GM21367 (cell line): ENCODE measurements around the gene RPS3.
"Not testable (repeated sequence)": the region's sequence is repeated elsewhere in the genome, so short reads cannot be mapped to it uniquely, and the experiment has no call there.

ENCODE experiments used
- ATAC-seq: cut with Tn5 transposase; IDR thresholded peaks from one replicate; pipeline ENCODE4 v1.9.1; 2021; ENCODE audit not compliant: unreplicated experiment

Gene RPS3

DNA sequence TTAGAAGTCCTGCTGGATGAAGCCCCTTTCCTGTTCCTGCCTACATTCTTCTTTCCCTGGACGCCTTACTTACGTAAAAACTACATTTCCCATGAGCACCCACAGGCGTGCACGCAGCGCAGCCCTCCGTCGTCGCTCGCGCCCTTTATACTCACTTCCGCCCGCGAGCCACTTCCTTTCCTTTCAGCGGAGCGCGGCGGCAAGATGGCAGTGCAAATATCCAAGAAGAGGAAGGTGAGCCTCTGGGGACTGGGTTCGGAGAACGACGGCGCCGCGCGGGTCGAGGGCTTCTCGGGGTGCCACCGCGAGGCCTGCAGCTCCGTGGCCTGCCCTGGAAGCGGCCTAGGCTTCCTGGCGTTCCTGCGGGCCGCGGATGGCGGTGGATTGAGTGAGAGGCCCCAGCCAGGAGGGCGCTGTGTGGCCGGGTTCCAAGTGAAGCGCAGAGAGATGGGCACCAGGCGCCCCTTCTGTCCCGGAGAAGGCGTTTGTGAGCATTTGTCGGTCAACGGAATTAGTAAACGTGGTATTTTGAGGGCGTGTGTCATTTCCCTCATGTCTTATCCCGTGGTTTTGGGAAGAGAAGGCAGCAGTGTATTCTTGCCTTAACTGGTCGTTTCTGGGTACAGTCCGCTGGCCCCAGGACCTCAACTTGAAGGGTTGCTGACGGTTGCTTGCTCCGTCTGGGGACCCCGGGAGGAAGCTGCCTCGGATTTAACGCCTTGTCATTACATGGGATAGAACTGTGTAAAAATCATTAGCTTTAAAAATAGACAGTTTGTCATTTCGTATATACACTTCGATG is at the start of gene RPS3:
Gene RPS3 (plus strand): TSS at position 175 of the 802 bp plus-strand sequence. CDS start 30 bp downstream, at position 205.
- peak; percentile 88 for ATAC-seq

DNA sequence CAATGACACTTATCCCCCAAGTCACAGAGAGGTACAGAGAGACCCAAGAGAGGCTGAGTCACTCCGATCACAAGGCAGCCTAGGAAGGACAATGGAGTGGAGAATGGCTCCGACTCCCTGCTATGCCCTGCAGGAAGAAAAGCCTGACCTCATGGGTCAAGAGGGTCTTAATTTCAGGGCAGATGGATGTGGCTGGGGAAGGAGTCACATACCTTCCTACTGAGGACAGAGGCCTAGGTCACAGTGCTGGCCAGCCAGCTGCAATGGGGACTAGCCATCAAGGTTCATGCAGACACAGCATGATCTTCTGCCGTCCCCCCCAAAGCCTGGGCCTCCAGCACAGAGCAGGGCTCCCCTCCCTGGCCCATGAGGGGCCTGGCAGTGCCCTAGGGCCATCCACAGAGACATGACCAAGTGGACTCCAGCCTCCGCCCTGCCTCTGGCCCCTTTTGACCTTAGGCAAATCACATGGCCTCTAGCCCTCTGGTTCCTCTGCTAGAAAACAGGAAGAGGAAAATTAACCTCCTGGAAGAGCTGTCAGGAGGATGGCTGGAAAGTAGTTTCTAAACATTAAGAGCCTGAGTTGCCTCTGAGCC is 49.7 kb upstream of the RPS3 start:
- no peak for ATAC-seq

- no peak for ATAC-seq
Measured at GRCh38 chr11:75350122-75350742, 49.1 kb upstream of the RPS3 start.

GRCh38 chr11:75350743-75351540 is 48.4 kb upstream of the RPS3 start:
- no peak for ATAC-seq

GRCh38 chr11:75351541-75351790 is 47.9 kb upstream of the RPS3 start, which contains the start of gene ARRB1:
Gene ARRB1 (minus strand): TSS chr11:75351661. CDS start chr11:75351607, 54 bp downstream.
- ATAC-seq: no peak

- no peak for ATAC-seq
Measured at GRCh38 chr11:75351791-75352587, 47.3 kb upstream of the RPS3 start.

GRCh38 chr11:75352588-75353206 is 46.6 kb upstream of the RPS3 start:
- no peak for ATAC-seq

DNA sequence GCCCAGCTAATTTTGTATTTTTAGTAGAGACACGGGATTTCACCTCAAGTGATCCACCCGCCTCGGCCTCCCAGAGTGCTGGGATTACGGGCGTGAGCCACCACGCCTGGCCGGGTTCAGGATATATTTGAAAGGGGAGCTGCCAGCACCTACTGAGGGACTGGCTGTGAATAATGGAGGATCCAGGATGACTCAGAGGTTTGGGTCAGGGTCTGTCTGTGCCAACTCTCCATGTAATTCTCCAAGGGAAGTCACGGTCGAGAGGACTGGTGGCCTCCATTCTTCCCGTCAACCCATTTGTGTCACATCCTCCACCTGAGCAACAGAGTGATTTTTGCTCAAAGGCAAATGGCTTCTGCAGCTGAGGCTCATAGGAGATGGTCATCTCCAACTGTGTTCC is 44.3 kb upstream of the RPS3 start:
- no peak for ATAC-seq

GRCh38 chr11:75356613-75357012 is 42.7 kb upstream of the RPS3 start:
- ATAC-seq: no peak

GRCh38 chr11:75362285-75362684 is 37.0 kb upstream of the RPS3 start:
- not testable (repeated sequence) for ATAC-seq

DNA sequence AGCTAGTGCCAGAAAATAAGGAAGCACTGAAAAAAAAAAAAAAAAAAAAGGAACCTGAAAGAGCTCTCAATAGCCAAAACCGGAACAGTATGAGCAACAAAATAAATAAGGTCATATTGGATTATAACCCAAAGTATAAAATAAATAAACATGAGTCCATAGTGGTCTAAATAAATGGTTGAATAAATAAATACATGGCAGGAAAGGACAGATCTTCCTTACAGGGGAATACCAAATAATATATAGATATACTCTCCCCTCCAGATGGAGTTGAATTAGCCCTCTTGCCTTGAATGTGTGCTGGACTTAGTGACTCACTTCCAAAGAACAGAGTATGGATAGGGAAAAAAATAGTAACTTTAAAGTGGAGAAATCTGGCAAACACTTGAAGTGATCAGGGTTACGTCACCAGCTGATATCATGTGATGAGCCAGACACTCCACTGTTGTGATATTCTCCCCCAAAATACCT is 33.6 kb upstream of the RPS3 start:
- ATAC-seq: no peak

DNA sequence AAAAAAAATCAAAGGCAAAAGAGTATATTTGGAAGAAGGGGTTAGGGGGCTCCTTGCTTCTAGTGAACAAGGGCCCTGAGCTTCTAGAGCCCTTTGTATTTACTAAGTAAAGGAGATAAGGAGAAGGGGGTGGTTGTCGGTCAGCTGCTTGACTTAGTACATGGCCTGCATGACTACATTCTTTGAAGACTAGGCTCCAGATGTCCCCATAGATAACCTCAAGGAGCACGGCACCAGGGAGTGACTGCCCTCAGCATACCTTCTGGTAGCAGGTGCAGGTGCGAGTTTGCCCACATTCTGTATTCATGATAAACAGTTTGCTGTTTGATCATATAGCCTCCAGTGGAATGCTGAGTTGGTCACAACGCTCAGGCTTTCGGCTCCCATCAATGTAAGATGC is 32.5 kb upstream of the RPS3 start:
- not testable (repeated sequence) for ATAC-seq

GRCh38 chr11:75369560-75370255 is 29.6 kb upstream of the RPS3 start:
- no peak for ATAC-seq

- no peak for ATAC-seq
Measured at GRCh38 chr11:75371949-75372876, 27.1 kb upstream of the RPS3 start.

DNA sequence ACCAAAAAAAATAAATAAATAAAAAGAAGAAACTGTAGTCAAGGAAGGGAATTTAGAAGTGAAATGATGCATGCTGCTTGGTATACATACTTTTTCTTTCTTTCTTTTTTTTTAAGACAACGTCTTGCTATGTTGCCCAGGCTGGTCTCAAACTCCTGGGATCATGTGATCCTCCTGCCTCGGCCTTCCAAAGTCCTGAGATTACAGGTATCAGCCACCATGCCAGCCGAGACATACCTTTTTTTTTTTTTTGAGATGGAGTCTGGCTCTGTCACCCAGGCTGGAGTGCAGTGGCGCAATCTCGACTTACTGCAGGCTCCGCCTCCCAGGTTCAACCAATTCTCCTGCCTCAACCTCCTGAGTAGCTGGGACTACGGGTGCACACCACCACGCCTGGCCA is 26.1 kb upstream of the RPS3 start:
- ATAC-seq: no peak

DNA sequence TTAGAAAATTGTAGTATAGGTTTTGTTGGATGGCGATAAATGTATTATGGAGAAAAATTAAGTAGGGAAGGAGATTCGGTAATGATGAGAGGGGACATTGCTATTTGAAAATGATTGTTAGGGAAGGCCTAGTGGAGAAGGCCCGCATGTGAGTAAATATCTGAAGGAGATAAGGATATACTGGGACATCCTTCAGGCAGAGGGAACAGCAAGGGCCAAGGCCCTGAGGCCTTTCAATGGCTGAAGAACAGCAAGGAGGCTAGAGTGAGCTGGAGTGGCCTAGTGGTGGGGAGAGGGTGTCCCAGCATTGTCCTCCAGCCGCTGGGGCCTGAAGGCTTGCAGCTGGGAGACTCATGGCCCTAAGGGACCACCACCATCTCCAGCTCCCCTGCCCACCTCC is 24.7 kb upstream of the RPS3 start:
- ATAC-seq: no peak

GRCh38 chr11:75375626-75376025 is 23.7 kb upstream of the RPS3 start:
- no peak for ATAC-seq

- ATAC-seq: no peak
Measured at GRCh38 chr11:75376175-75376574, 23.1 kb upstream of the RPS3 start.
